Neural cell (in vitro differentiated cells): ENCODE data around the gene SEPTIN2. TPM values are rescaled to one million over a fixed set of nuclear protein-coding genes. Genes with fewer than 3 reads are reported as not detected.

Experiments used
- H2AFZ ChIP-seq: fragments of 200-600, 300-800 bp; sonication (generic), shearing (Covaris generic); 2 replicates; pipeline ENCODE4 v1.6.0; 2014; ENCODE audit warnings: low read depth, mild to moderate bottlenecking, antibody characterized with exemption, low read length, moderate library complexity
- H3F3A ChIP-seq: fragments of 200-600 bp; shearing (Covaris generic); 2 replicates; pipeline ENCODE4 v1.6.1; 2016; ENCODE audit warnings: mild to moderate bottlenecking, moderate library complexity, mixed read lengths, antibody characterized with exemption, low read length; ENCODE audit not compliant: insufficient read depth, poor library complexity, severe bottlenecking
- H3K27ac ChIP-seq: fragments of 200-600, 300-800 bp; sonication (generic), shearing (Covaris generic); 2 replicates; pipeline ENCODE4 v1.5.1; 2014; ENCODE audit warnings: mild to moderate bottlenecking, low read length, moderate library complexity
- H3K27me3 ChIP-seq: fragments of 300-800, 200-600 bp; sonication (generic), shearing (Covaris generic); 2 replicates; pipeline ENCODE4 v1.6.0; 2014; ENCODE audit warnings: mild to moderate bottlenecking, low read depth, low read length, moderate library complexity; ENCODE audit not compliant: insufficient read depth
- H3K36me3 ChIP-seq: fragments of 300-800, 200-600 bp; sonication (generic), shearing (Covaris generic); 2 replicates; pipeline ENCODE4 v1.5.1; 2014; ENCODE audit warnings: mild to moderate bottlenecking, antibody characterized with exemption, low read length, moderate library complexity; ENCODE audit not compliant: insufficient read depth
- H3K4me2 ChIP-seq: fragments of 300-800, 200-600 bp; sonication (generic), shearing (Covaris generic); 2 replicates; pipeline ENCODE4 v1.6.0; 2014; ENCODE audit warnings: mild to moderate bottlenecking, low read length
- H3K4me3 ChIP-seq: fragments of 300-800, 200-600 bp; sonication (generic), shearing (Covaris generic); 2 replicates; pipeline ENCODE4 v1.5.1; 2014; ENCODE audit warnings: mild to moderate bottlenecking, low read length, moderate library complexity
- H3K79me2 ChIP-seq: fragments of 200-600 bp; shearing (Covaris generic); replicated peaks from 2 replicates; pipeline ENCODE4 v1.6.0; 2014; ENCODE audit warnings: mild to moderate bottlenecking, low read length, moderate library complexity; ENCODE audit not compliant: insufficient read depth
- H3K9ac ChIP-seq: fragments of 300-800, 200-600 bp; sonication (generic), shearing (Covaris generic); 2 replicates; pipeline ENCODE4 v1.6.1; 2016; ENCODE audit warnings: mild to moderate bottlenecking, low read length, mixed read lengths
- H3K9me2 ChIP-seq: fragments of 200-600 bp; shearing (Covaris generic); 2 replicates; pipeline ENCODE4 v1.6.1; 2016; ENCODE audit warnings: mild to moderate bottlenecking, low read length, mixed read lengths; ENCODE audit not compliant: insufficient read depth
- H3K9me3 ChIP-seq: fragments of 200-600, 300-800 bp; sonication (generic), shearing (Covaris generic); 2 replicates; pipeline ENCODE4 v1.6.1; 2016; ENCODE audit warnings: mild to moderate bottlenecking, mixed run types, low read length, moderate library complexity, mixed read lengths
- H4K20me1 ChIP-seq: fragments of 200-600 bp; shearing (Covaris generic); 2 replicates; pipeline ENCODE4 v1.6.1; 2016; ENCODE audit warnings: mild to moderate bottlenecking, mixed run types; ENCODE audit not compliant: insufficient read depth
- CTCF ChIP-seq: fragments of 450-650 bp; IDR thresholded peaks from 2 replicates; pipeline ENCODE4 v1.5.1; 2014; ENCODE audit warnings: antibody characterized with exemption, mild to moderate bottlenecking, moderate library complexity; ENCODE audit not compliant: poor library complexity, severe bottlenecking
- EP300 ChIP-seq: fragments of 450-650 bp; conservative IDR thresholded peaks from 2 replicates; pipeline ENCODE4 v1.6.1; 2014; ENCODE audit warnings: antibody characterized with exemption, mild to moderate bottlenecking, moderate library complexity; ENCODE audit not compliant: poor library complexity, severe bottlenecking
- EZH2 ChIP-seq: fragments of 200-600, 300-800 bp; shearing (Covaris generic), sonication (generic); IDR thresholded peaks from 2 replicates; pipeline ENCODE4 v1.6.1; 2014; ENCODE audit warnings: antibody characterized with exemption, low read length, borderline replicate concordance, mild to moderate bottlenecking; ENCODE audit not compliant: insufficient read depth, poor library complexity, severe bottlenecking
- MXI1 ChIP-seq: fragments of 450-650 bp; conservative IDR thresholded peaks from 2 replicates; pipeline ENCODE4 v1.6.1; 2014; ENCODE audit warnings: antibody characterized with exemption, mild to moderate bottlenecking; ENCODE audit not compliant: poor library complexity, severe bottlenecking
- POLR2AphosphoS5 ChIP-seq: IDR thresholded peaks from 2 replicates; pipeline ENCODE4 v1.6.1; 2012
- RAD21 ChIP-seq: fragments of 450-650 bp; conservative IDR thresholded peaks from 2 replicates; pipeline ENCODE4 v1.6.1; 2014; ENCODE audit warnings: antibody characterized with exemption, mild to moderate bottlenecking, moderate library complexity
- REST ChIP-seq: IDR thresholded peaks from 2 replicates; pipeline ENCODE4 v1.6.1; 2012; ENCODE audit warnings: borderline replicate concordance
- SMC3 ChIP-seq: fragments of 450-650 bp; conservative IDR thresholded peaks from 2 replicates; pipeline ENCODE4 v1.6.1; 2014; ENCODE audit warnings: antibody characterized with exemption, mild to moderate bottlenecking, moderate library complexity; ENCODE audit not compliant: poor library complexity
- TAF1 ChIP-seq: IDR thresholded peaks from 2 replicates; pipeline ENCODE4 v1.6.1; 2012; ENCODE audit warnings: low read depth
- polyA plus RNA-seq: library from polyadenylated mRNA; depleted of rRNA; stranded (reverse); fragments of >200 nt; gene quantifications from 2 replicates; pipeline ENCODE4 v1.2.3, GENCODE V29; 2014

SEPTIN2 gene
- polyA plus RNA-seq, 1 donor from 2014 or later, result 467 TPM

- TF ChIP-seq MXI1 (no peak), CTCF (no peak), RAD21 (no peak), SMC3 (no peak), POLR2AphosphoS5 (no peak), TAF1 (no peak), EZH2 (no peak), EP300 (no peak), REST (no peak)
- no peaks in the 10 kb centered on the region for H4K20me1 ChIP-seq
- no peak overlapping the region for H3K27ac ChIP-seq
- no peak overlapping the region for H3K9ac ChIP-seq
- no peaks in the 10 kb centered on the region for H3K9me2 ChIP-seq
- H3K4me3 ChIP-seq, result no peak overlapping the region
- H3K36me3 ChIP-seq, result no peaks in the 10 kb centered on the region
- no peak overlapping the region for H2AFZ ChIP-seq
- H3K79me2 ChIP-seq, result no peaks in the 10 kb centered on the region
- H3K4me2 ChIP-seq, result no peak overlapping the region
- H3F3A ChIP-seq, result no peaks in the 10 kb centered on the region
- H3K27me3 ChIP-seq, result no peaks in the 10 kb centered on the region
- no peaks in the 10 kb centered on the region for H3K9me3 ChIP-seq
Measured at GRCh38 chr2:241368643-241369042, 52.9 kb downstream of the SEPTIN2 start.

GRCh38 chr2:241372361-241372992 is 56.8 kb downstream of the SEPTIN2 start:
- H3K4me3 ChIP-seq, result no peak overlapping the region
- no peaks in the 10 kb centered on the region for H3K27me3 ChIP-seq
- H3F3A ChIP-seq, result no peaks in the 10 kb centered on the region
- H3K9me3 ChIP-seq, result no peaks in the 10 kb centered on the region
- H3K27ac ChIP-seq, result no peak overlapping the region
- no peaks in the 10 kb centered on the region for H3K36me3 ChIP-seq
- no peak overlapping the region for H3K9ac ChIP-seq
- TF ChIP-seq CTCF, result no peak
- TF ChIP-seq EP300, result no peak
- no peak for TF ChIP-seq RAD21
- TF ChIP-seq EZH2, result no peak
- no peak for TF ChIP-seq MXI1
- TF ChIP-seq TAF1, result no peak
- no peak for TF ChIP-seq POLR2AphosphoS5
- TF ChIP-seq REST, result no peak
- no peak for TF ChIP-seq SMC3
- no peaks in the 10 kb centered on the region for H3K9me2 ChIP-seq
- no peaks in the 10 kb centered on the region for H3K79me2 ChIP-seq
- H4K20me1 ChIP-seq, result no peaks in the 10 kb centered on the region
- no peak overlapping the region for H2AFZ ChIP-seq
- no peak overlapping the region for H3K4me2 ChIP-seq
